ENCODE results near the gene TAOK1.

Gene TAOK1

GRCh38 chr17:29563816-29564215 is 173.7 kb downstream of the TAOK1 start:
- no peak for TF ChIP-seq CTCF (conservative IDR thresholded peaks at IDR 0.05; ENCODE audit: low read depth, low read length)
- no peak overlapping the region for H3K4me3 ChIP-seq (ENCODE audit: low read depth, low read length)
- no peak for DNase-seq (ENCODE audit: low read depth)

GRCh38 chr17:29565643-29566472 is 175.7 kb downstream of the TAOK1 start:
- no peak for TF ChIP-seq CTCF (conservative IDR thresholded peaks at IDR 0.05; ENCODE audit: low read depth, low read length)
- peak overlapping the region; percentile 51 for H3K4me3 ChIP-seq (ENCODE audit: low read depth, low read length)
- DNase-seq (ENCODE audit: low read depth), result no peak

- DNase-seq (ENCODE audit: low read depth), result peak; percentile 58
- no peak for TF ChIP-seq CTCF (conservative IDR thresholded peaks at IDR 0.05; ENCODE audit: low read depth, low read length)
- peak within 1 kb of the TSS; percentile 74 for H3K4me3 ChIP-seq (ENCODE audit: low read depth, low read length)
These were observed 176.5 kb downstream of the TAOK1 start, which contains the start of gene ABHD15 for GRCh38 chr17:29566473-29567303. Gene ABHD15, minus strand, starts transcription at chr17:29567037. Its CDS starts 71 bp downstream, at chr17:29566966.

- no peak for TF ChIP-seq CTCF (conservative IDR thresholded peaks at IDR 0.05; ENCODE audit: low read depth, low read length)
- DNase-seq (ENCODE audit: low read depth), result no peak
These were observed 177.1 kb downstream of the TAOK1 start for GRCh38 chr17:29567304-29567553.

GRCh38 chr17:29567554-29568330 is 177.6 kb downstream of the TAOK1 start:
- TF ChIP-seq CTCF (conservative IDR thresholded peaks at IDR 0.05; ENCODE audit: low read depth, low read length), result peak; percentile 22
- peak; percentile 26 for DNase-seq (ENCODE audit: low read depth)

More at GRCh38 chr17:29567304-29567553, 177.1 kb downstream of the TAOK1 start:
- H3K4me3 ChIP-seq (ENCODE audit: low read depth, low read length), result peak overlapping the region; percentile 74

GRCh38 chr17:29568331-29569244 is 178.4 kb downstream of the TAOK1 start, which contains the start of gene TP53I13:
Gene TP53I13, plus strand, starts transcription at chr17:29568701. Its CDS starts 58 bp downstream, at chr17:29568759.
- DNase-seq (ENCODE audit: low read depth), result peak; percentile 74
- peak within 1 kb of the TSS; percentile 74 for H3K4me3 ChIP-seq (ENCODE audit: low read depth, low read length)
- TF ChIP-seq CTCF (conservative IDR thresholded peaks at IDR 0.05; ENCODE audit: low read depth, low read length), result no peak

More at GRCh38 chr17:29567554-29568330, 177.6 kb downstream of the TAOK1 start:
- peak overlapping the region; percentile 74 for H3K4me3 ChIP-seq (ENCODE audit: low read depth, low read length)

All from choroid plexus epithelial cell (primary cell).